Esophagus muscularis mucosa (tissue), 4 donors: ENCODE results near the gene OSR1. TPM values are rescaled to one million over a fixed set of nuclear protein-coding genes. Genes with fewer than 3 reads are reported as not detected.
"Not testable (repeated sequence)": the region's sequence is repeated elsewhere in the genome, so short reads cannot be mapped to it uniquely, and the experiment has no call there.

ENCODE experiments used
- DNase-seq: peaks from one replicate; pipeline ENCODE4 v3.0.0-alpha.2; 2017; ENCODE audit errors: extremely low spot score
- H3K27ac ChIP-seq, 4 donors: fragments of 200-600 bp; sonication (generic); replicated peaks in 1 of 4; 1 replicate in 3 of 4; 2 replicates in 1 of 4; pipeline ENCODE4 v1.5.1; 2016 to 2019; ENCODE audit warnings: mild to moderate bottlenecking in 1 of 4
- H3K27me3 ChIP-seq, 4 donors: fragments of 200-600 bp; sonication (generic); one replicate each; pipeline versions ENCODE4 v1.5.1 to v1.6.0; 2016 to 2019
- H3K36me3 ChIP-seq, 4 donors: fragments of 200-600 bp; sonication (generic); one replicate each; pipeline ENCODE4 v1.5.1; 2016 to 2019
- H3K4me1 ChIP-seq, 4 donors: fragments of 200-600 bp; sonication (generic); one replicate each; pipeline ENCODE4 v1.5.1; 2016 to 2019
- H3K4me3 ChIP-seq, 4 donors: fragments of 200-600 bp; sonication (generic); 1 replicate in 2 of 4; 2 replicates in 2 of 4; pipeline ENCODE4 v1.5.1; 2016 to 2019; ENCODE audit warnings: mild to moderate bottlenecking in 4 of 4, moderate library complexity in 1 of 4
- H3K9me3 ChIP-seq, 4 donors: fragments of 200-600 bp; sonication (generic); 1 replicate in 3 of 4; 2 replicates in 1 of 4; pipeline ENCODE4 v1.5.1; 2016 to 2019
- CTCF ChIP-seq, 3 experiments: fragments of 200-600 bp in 2 of 3; fragments of 450-650 bp in 1 of 3; sonication (generic) in 2 of 3; IDR thresholded peaks; one replicate each; pipeline ENCODE4 v1.5.1; 2017 to 2019; ENCODE audit warnings: antibody characterized with exemption in 3 of 3, mild to moderate bottlenecking in 2 of 3, moderate library complexity in 1 of 3
- EP300 ChIP-seq: sonication (generic); formaldehyde crosslinking; IDR thresholded peaks from one replicate; pipeline ENCODE4 v1.6.1; 2017; ENCODE audit warnings: antibody characterized with exemption
- POLR2A ChIP-seq: fragments of 450-650 bp; IDR thresholded peaks from one replicate; pipeline ENCODE4 v1.6.1; 2017; ENCODE audit warnings: antibody characterized with exemption, moderate library complexity, mild to moderate bottlenecking, low read depth
- POLR2AphosphoS5 ChIP-seq, 2 donors: sonication (generic); formaldehyde crosslinking; IDR thresholded peaks; one replicate each; pipeline ENCODE4 v1.6.1; 2017; ENCODE audit warnings: antibody characterized with exemption in 2 of 2
- WGBS: methylation state at CpG from one replicate; pipeline ENCODE4 v1.1.5; 2018; 5-methylcytosine and 5-hydroxymethylcytosine counted together
- intact Hi-C: fragments of 100-400 bp; cut with DNase I; formaldehyde crosslinking; loops from one replicate; pipeline ENCODE4 v1.15.1; 2023
- total RNA-seq, 4 donors: library from RNA; depleted of rRNA; stranded (reverse); fragments of >200 nt; gene quantifications; one replicate each; pipeline versions ENCODE4 v1.1.0 to v1.2.1, GENCODE V29; 2016

OSR1 gene
- 10 to 100 TPM; 50.3 to 99.6 (median 74.7) TPM for total RNA-seq

- under 1% methylated on average over 32 of the region's 51 CpGs for WGBS
- Histone ChIP-seq H3K27me3 (peaks cover 0 to 32% (median 0%) of the 10 kb centered on the region in 4 donors), H3K9me3 (no peaks in the 10 kb centered on the region), H3K4me1 (peaks cover 20 to 87% (median 74%) of the 10 kb centered on the region in 4 donors), H3K27ac (peak within 1 kb of the TSS; percentile 87 to 94 (median 91)), H3K36me3 (peaks cover 0 to 2% (median 2%) of the 10 kb centered on the region in 4 donors), H3K4me3 (peak within 1 kb of the TSS; percentile 75 to 90 (median 84))
- TF ChIP-seq CTCF (IDR thresholded peaks at IDR 0.05) = no peak
- TF ChIP-seq EP300 = no peak
- peak; percentile 66 to 96 for TF ChIP-seq POLR2AphosphoS5 (IDR thresholded peaks at IDR 0.05)
- TF ChIP-seq POLR2A = peak; percentile 36
- intact Hi-C loops = loop anchor here (10.0 kb wide), 1 partner anchor 696 kb away; the partner anchor contains the start of gene LAPTM4A
- DNase-seq = peak; percentile 96
Observed at GRCh38 chr2:19358242-19359020, at the start of gene OSR1. Gene OSR1, minus strand, starts transcription at chr2:19358623. Its CDS starts 4,818 bp downstream, at chr2:19353805.

GRCh38 chr2:19403785-19404184 lies 45.4 kb upstream of the OSR1 start:
- no peaks in the 10 kb centered on the region for H3K27me3 ChIP-seq
- peaks cover 0 to 5% (median 0%) of the 10 kb centered on the region in 4 donors for H3K4me1 ChIP-seq
- no peak for DNase-seq
- 39% methylated on average over 4 of the region's 4 CpGs for WGBS
- no peak for TF ChIP-seq CTCF (IDR thresholded peaks at IDR 0.05)
- TF ChIP-seq POLR2AphosphoS5 (IDR thresholded peaks at IDR 0.05) = no peak
- no peak for TF ChIP-seq POLR2A
- TF ChIP-seq EP300 = no peak
- intact Hi-C loops = no loop called here
- H3K4me3 ChIP-seq = no peak overlapping the region
- no peak overlapping the region for H3K27ac ChIP-seq
- no peaks in the 10 kb centered on the region for H3K36me3 ChIP-seq
- no peaks in the 10 kb centered on the region for H3K9me3 ChIP-seq

- Histone ChIP-seq H3K4me1 (no peaks in the 10 kb centered on the region), H3K36me3 (no peaks in the 10 kb centered on the region), H3K27me3 (no peaks in the 10 kb centered on the region), H3K9me3 (peaks cover 0 to 7% (median 0%) of the 10 kb centered on the region in 4 donors), H3K27ac (no peak overlapping the region), H3K4me3 (no peak overlapping the region)
- 93% methylated on average over 4 of the region's 4 CpGs for WGBS
- DNase-seq = no peak
- intact Hi-C loops = no loop called here
- no peak for TF ChIP-seq CTCF (IDR thresholded peaks at IDR 0.05)
- TF ChIP-seq POLR2AphosphoS5 (IDR thresholded peaks at IDR 0.05) = no peak
- no peak for TF ChIP-seq EP300
- TF ChIP-seq POLR2A = no peak
Observed at GRCh38 chr2:19392191-19392590, 33.8 kb upstream of the OSR1 start.

- WGBS = 88% methylated on average over 7 of the region's 7 CpGs
- H3K27me3 ChIP-seq, H3K36me3 ChIP-seq, H3K9me3 ChIP-seq, H3K4me3 ChIP-seq, intact Hi-C loops, DNase-seq, H3K27ac ChIP-seq, H3K4me1 ChIP-seq: not testable (repeated sequence)
Observed at GRCh38 chr2:19389469-19389868, 31.0 kb upstream of the OSR1 start.

GRCh38 chr2:19380532-19380931 lies 22.1 kb upstream of the OSR1 start:
- Histone ChIP-seq H3K4me3 (no peak overlapping the region), H3K4me1 (peaks cover 0 to 19% (median 6%) of the 10 kb centered on the region in 4 donors), H3K27ac (no peak overlapping the region), H3K36me3 (no peaks in the 10 kb centered on the region), H3K9me3 (no peaks in the 10 kb centered on the region), H3K27me3 (no peaks in the 10 kb centered on the region)
- no peak for DNase-seq
- TF ChIP-seq POLR2AphosphoS5 (IDR thresholded peaks at IDR 0.05) (no peak), CTCF (IDR thresholded peaks at IDR 0.05) (no peak), EP300 (no peak), POLR2A (no peak)
- intact Hi-C loops = no loop called here
